ENCODE measurements around the gene KCNJ2. TPM values are rescaled to one million over a fixed set of nuclear protein-coding genes. Genes with fewer than 3 reads are reported as not detected.
A peak's percentile ranks its signal among the peaks of the same experiment; 100 is the strongest.

KCNJ2 gene
- 10 to 100 TPM in 1 of 4 donors, 1 to 10 TPM in 3; 6.7 to 11.3 (median 8.6) TPM for total RNA-seq
- 2.3 TPM for polyA plus RNA-seq
- long read RNA-seq, donor 1, full-length matches to known transcripts = 1 of 2 reads
- long read RNA-seq, donor 1, partial matches to known transcripts = 0 of 2 reads
- long read RNA-seq, donor 1, other reads (novel, unspliced or antisense) = 1 of 2 reads
- long read RNA-seq, donor 2 = 0 reads
- long read RNA-seq, donor 3 = 0 reads
- long read RNA-seq, donor 4 = 0 reads

DNA sequence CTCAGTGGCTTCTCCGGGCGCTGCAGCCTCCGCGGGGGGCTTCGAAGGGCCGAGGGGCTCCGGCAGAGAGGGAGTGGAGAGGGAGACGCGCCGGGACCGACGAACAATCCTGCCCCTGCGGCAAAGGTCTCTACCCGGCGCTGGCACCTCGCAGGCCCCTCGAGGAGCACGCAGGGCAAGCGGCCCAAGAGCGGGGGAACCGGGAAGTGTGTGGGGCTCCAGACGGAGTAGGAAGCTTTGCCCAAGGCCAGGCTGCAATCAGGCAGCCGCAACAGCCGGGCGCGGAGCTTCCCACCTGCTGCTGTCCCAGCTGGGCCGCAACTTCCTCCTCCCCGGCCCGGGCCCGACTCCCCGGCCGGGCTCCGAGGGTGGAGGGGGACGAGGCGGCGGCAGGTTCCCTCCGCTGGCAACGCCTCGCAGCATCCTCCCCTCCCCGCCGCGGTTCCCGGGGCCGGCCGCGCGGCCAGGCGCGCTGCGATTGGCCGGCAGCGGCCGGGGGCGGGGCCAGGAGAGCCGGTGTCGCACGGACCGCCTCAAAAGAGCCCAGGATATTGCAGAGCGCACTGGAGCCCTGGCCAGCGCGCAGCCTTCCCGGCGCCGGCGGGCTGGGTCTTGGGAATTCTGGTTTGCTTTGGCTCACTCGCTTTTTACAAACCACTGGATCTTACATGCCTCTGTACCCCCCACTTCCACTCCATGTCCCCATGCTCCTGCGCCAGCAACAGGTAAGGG is at the start of gene KCNJ2:
TSS of gene KCNJ2 (plus strand) at position 556 of the 732 bp plus-strand sequence. CDS start 5,508 bp downstream, outside the sequence.
- DNase-seq = peak; percentile 91 to 96 (median 96)
- intact Hi-C loops (cut with DNase I) = loop anchor here in 2 of 4 donors (10.0 kb wide), 1 partner anchor 386 kb away; no protein-coding TSS in a partner anchor
- Histone ChIP-seq H3K9me3 (ENCODE audit: control insufficient read depth, low read length) (no peaks in the 10 kb centered on the region), H3K4me3 (ENCODE audit: low read length) (peak within 1 kb of the TSS; percentile 71), H3K27me3 (ENCODE audit: control insufficient read depth, insufficient read depth) (no peaks in the 10 kb centered on the region), H3K4me1 (ENCODE audit: control insufficient read depth, insufficient read depth, low read length) (peaks cover 2% of the 10 kb centered on the region), H3K27ac (ENCODE audit: low read length) (peak within 1 kb of the TSS; percentile 65)
- WGBS = under 1% methylated on average over 67 of the region's 67 CpGs
- ATAC-seq = peak; percentile 94 to 97

DNA sequence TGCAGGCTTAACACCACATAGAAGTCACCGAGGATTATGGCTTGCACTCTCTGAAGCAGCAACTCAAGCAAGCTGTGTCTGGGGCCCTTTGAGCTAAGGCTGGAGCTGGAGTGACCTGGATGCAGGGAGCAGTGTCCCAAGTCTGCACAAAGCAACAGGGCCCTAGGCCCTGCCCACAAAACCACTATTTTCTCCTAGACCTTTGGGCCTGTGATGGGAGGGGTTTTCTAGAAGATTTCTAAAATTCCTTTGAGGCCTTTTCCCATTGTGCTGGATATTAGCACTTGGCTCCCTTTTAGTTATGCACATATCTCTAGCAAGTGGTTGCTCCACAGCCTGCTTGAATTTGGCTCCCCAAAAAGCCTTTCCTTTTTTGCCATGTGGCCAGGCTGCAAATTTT is 49.8 kb upstream of the KCNJ2 start:
- Histone ChIP-seq H3K4me1 (ENCODE audit: control insufficient read depth, insufficient read depth, low read length) (no peaks in the 10 kb centered on the region), H3K27ac (ENCODE audit: low read length) (no peak overlapping the region), H3K4me3 (ENCODE audit: low read length) (no peak overlapping the region), H3K27me3 (ENCODE audit: control insufficient read depth, insufficient read depth) (no peaks in the 10 kb centered on the region), H3K9me3 (ENCODE audit: control insufficient read depth, low read length) (no peaks in the 10 kb centered on the region)
- intact Hi-C loops (cut with DNase I) = no loop called here
- ATAC-seq = no peak
- DNase-seq = no peak
- WGBS = 96% methylated on average over 1 of the region's 1 CpG

DNA sequence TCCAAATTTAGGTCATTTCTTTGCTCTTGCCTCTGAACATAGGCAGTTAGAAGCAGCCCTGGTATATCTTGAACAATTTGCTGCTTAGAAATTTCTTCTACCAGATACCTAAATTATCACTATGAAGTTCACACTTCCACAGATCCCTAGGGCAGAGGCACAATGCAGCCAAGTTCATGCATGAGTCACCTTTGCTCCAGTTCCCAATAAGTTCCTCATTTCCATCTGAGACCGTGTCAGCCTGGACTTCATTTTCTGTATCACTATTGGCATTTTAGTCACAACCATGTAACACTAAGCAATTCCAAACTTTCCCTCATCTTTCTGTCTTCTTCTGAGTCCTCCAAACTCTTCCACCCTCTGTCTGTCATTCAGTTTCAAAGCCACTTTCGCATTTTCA is 49.3 kb upstream of the KCNJ2 start:
- Histone ChIP-seq H3K27me3 (ENCODE audit: control insufficient read depth, insufficient read depth) (no peaks in the 10 kb centered on the region), H3K9me3 (ENCODE audit: control insufficient read depth, low read length) (no peaks in the 10 kb centered on the region), H3K4me1 (ENCODE audit: control insufficient read depth, insufficient read depth, low read length) (no peaks in the 10 kb centered on the region), H3K27ac (ENCODE audit: low read length) (no peak overlapping the region), H3K4me3 (ENCODE audit: low read length) (no peak overlapping the region)
- intact Hi-C loops (cut with DNase I) = no loop called here
- DNase-seq = no peak
- no peak for ATAC-seq
- WGBS = 70% methylated on average over 2 of the region's 2 CpGs

DNA sequence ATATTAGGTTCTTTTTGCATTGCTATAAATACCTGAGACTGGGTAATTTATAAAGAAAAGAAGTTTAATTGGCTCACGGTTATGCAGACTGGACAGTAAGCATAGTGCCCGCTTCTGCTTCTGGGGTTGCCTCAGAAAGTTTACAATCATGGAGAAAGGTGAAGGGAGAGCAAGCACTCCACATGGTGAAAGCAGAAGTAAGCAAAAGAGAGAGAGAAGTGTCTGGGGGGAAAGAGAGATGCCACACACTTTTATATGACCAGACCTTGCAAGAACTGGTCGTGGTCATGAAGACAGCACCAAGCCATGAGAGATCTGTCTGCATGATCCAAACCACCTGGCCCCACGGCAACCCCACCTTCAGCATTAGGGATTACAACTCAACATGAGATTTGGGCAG is 48.9 kb upstream of the KCNJ2 start:
- no peak overlapping the region for H3K27ac ChIP-seq (ENCODE audit: low read length)
- intact Hi-C loops (cut with DNase I) = no loop called here
- no peaks in the 10 kb centered on the region for H3K4me1 ChIP-seq (ENCODE audit: control insufficient read depth, insufficient read depth, low read length)
- DNase-seq = no peak
- ATAC-seq = no peak
- no peaks in the 10 kb centered on the region for H3K9me3 ChIP-seq (ENCODE audit: control insufficient read depth, low read length)
- H3K4me3 ChIP-seq (ENCODE audit: low read length) = no peak overlapping the region
- WGBS = 75% methylated on average over 4 of the region's 4 CpGs
- H3K27me3 ChIP-seq (ENCODE audit: control insufficient read depth, insufficient read depth) = no peaks in the 10 kb centered on the region

DNA sequence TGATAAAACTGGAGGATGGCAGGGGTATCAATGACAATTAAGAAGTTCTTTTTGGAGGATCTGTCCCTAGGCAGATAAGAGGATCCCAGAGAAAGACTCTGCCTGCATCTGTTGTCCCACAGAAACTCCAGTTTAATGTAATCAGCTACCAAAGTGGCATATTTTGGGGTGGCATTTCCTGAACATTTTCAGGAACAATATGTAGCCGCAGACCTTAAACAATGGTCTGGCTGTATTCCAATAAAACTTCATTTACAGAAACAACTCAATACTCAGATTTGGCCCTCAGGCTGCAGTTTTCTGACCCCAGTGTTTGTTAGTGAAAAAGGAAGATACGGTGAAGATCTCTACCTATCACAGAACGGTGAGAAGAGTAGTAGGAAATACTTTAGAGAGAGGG is 48.2 kb upstream of the KCNJ2 start:
- no peaks in the 10 kb centered on the region for H3K4me1 ChIP-seq (ENCODE audit: control insufficient read depth, insufficient read depth, low read length)
- no peaks in the 10 kb centered on the region for H3K27me3 ChIP-seq (ENCODE audit: control insufficient read depth, insufficient read depth)
- no peak overlapping the region for H3K4me3 ChIP-seq (ENCODE audit: low read length)
- no peak for ATAC-seq
- WGBS = 57% methylated on average over 3 of the region's 3 CpGs
- H3K27ac ChIP-seq (ENCODE audit: low read length) = no peak overlapping the region
- intact Hi-C loops (cut with DNase I) = no loop called here
- DNase-seq = no peak
- no peaks in the 10 kb centered on the region for H3K9me3 ChIP-seq (ENCODE audit: control insufficient read depth, low read length)

DNA sequence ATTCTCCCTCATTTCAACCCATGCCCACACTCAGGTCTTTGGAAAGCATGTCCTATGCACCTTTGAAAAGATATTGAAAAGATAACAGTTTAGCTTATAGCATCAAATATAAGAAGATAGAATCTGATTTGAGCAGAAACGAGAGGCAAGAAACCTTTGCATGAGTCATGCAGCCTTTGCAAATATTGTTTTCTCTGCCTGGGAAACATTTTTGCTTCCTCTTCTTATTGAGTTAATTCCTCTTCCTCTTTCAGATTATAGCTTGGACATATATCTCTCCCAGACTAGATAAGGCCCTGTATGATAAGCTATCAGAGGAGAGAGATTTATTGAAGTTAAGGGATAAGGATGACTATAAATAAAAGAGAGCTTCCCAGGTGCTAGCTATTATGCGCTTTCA is 46.1 kb upstream of the KCNJ2 start:
- H3K27ac ChIP-seq (ENCODE audit: low read length) = no peak overlapping the region
- no peaks in the 10 kb centered on the region for H3K27me3 ChIP-seq (ENCODE audit: control insufficient read depth, insufficient read depth)
- H3K4me3 ChIP-seq (ENCODE audit: low read length) = no peak overlapping the region
- no peak for DNase-seq
- no peaks in the 10 kb centered on the region for H3K4me1 ChIP-seq (ENCODE audit: control insufficient read depth, insufficient read depth, low read length)
- WGBS = 65% methylated on average over 2 of the region's 2 CpGs
- ATAC-seq = no peak
- H3K9me3 ChIP-seq (ENCODE audit: control insufficient read depth, low read length) = no peaks in the 10 kb centered on the region
- intact Hi-C loops (cut with DNase I) = no loop called here

DNA sequence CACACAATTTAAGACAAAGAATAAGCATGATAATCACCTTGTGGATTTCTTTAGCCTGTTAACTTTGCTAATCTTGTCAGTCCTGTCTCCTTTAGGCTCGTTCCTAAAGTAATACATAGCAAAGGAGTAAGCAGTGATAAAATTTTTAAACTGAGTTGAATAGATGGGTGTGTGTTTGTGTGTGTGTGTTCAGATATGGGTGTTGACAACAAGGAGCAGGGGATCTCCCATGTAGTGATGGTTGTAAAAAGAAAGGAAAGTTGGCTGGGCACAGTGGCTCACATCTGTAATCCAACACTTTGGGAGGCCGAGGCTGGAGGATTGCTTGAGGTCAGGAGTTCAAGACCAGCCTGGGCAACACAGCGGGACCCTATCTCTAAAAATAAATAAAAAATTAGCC is 44.6 kb upstream of the KCNJ2 start:
- Histone ChIP-seq H3K9me3 (ENCODE audit: control insufficient read depth, low read length) (no peaks in the 10 kb centered on the region), H3K27ac (ENCODE audit: low read length) (no peak overlapping the region), H3K27me3 (ENCODE audit: control insufficient read depth, insufficient read depth) (no peaks in the 10 kb centered on the region), H3K4me1 (ENCODE audit: control insufficient read depth, insufficient read depth, low read length) (no peaks in the 10 kb centered on the region), H3K4me3 (ENCODE audit: low read length) (no peak overlapping the region)
- no peak for ATAC-seq
- DNase-seq = no peak
- 74% methylated on average over 3 of the region's 3 CpGs for WGBS
- intact Hi-C loops (cut with DNase I) = no loop called here

DNA sequence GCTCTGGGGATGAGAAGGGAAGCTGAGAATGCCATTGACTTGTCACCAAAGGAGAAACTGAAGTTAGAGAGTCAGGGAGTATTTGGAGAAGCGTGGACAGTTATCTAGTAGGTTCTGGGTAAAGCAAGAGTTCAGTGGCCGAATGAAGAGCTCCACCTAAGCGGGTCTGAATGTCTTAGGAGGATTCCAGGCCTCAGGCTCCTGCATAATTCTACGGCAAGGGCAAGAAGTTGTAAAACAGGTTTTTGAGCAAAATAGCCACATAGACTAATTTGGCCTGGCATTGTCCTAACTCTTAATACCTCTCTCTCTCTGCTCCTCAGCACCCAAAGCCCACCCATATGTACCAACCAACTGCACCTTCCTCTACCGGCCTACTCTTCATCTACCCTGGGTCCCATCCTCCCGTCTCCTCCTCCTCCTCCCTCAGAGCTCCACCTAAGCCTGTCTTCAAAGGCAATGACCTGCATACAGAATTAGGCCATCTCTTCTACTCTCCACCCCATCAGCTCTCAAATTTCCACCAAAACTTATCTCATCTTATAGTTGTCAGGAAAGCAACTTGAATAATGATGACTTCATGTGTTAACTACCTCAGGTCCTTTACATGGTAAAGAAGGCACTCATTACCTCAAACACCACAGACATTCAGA is 42.0 kb upstream of the KCNJ2 start:
- WGBS = 97% methylated on average over 6 of the region's 6 CpGs
- no peaks in the 10 kb centered on the region for H3K4me1 ChIP-seq (ENCODE audit: control insufficient read depth, insufficient read depth, low read length)
- no peaks in the 10 kb centered on the region for H3K9me3 ChIP-seq (ENCODE audit: control insufficient read depth, low read length)
- intact Hi-C loops (cut with DNase I) = no loop called here
- no peak overlapping the region for H3K27ac ChIP-seq (ENCODE audit: low read length)
- no peaks in the 10 kb centered on the region for H3K27me3 ChIP-seq (ENCODE audit: control insufficient read depth, insufficient read depth)
- DNase-seq = no peak
- H3K4me3 ChIP-seq (ENCODE audit: low read length) = no peak overlapping the region
- no peak for ATAC-seq

DNA sequence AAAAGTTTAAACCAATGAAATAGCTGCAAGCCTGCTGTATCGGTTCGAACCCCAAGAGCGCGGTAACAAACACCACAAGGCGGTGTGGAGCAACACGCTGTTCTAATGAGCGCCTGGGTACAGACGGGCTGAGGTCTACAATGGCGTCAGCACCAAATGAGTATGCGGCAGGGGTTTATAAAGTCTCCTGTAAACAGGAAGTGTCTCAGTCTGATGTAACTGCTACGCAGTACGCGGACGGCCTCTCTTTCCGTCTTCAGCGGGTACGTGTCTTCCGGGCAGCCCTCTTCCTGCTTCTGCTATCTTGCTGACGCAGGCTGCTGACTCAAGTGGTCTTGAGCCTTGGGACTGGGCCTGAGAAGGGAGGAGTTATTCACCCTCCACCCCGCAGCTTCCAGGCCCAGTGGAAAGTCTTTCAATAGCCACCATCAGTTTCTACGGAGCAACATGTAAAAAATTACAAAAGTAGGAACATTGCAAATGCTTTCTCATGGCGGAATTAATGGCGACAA is 40.5 kb upstream of the KCNJ2 start:
- no peaks in the 10 kb centered on the region for H3K9me3 ChIP-seq (ENCODE audit: control insufficient read depth, low read length)
- no peak overlapping the region for H3K4me3 ChIP-seq (ENCODE audit: low read length)
- no peak for ATAC-seq
- no peaks in the 10 kb centered on the region for H3K4me1 ChIP-seq (ENCODE audit: control insufficient read depth, insufficient read depth, low read length)
- no peak overlapping the region for H3K27ac ChIP-seq (ENCODE audit: low read length)
- intact Hi-C loops (cut with DNase I) = no loop called here
- DNase-seq = no peak
- H3K27me3 ChIP-seq (ENCODE audit: control insufficient read depth, insufficient read depth) = no peaks in the 10 kb centered on the region
- WGBS = 96% methylated on average over 23 of the region's 23 CpGs

DNA sequence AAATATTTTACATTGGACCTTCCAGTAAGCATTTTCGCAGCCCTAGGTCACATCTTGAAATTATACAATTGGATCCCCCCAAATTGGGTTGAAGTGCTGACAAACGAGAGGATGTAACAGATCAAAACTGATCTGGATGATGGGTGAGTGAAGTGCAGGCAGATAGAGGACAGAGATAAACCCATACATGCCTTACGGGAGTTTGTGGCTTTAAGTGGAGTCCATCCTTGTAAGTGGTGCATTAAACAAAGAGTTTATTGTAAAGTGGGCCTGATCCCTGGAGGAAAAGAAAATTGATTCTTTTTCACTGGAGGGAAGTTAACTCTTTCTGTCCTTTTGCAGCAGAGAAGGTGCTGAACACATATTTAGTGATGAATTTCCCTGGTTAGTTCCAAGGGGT is 39.0 kb upstream of the KCNJ2 start:
- Histone ChIP-seq H3K9me3 (ENCODE audit: control insufficient read depth, low read length) (no peaks in the 10 kb centered on the region), H3K27ac (ENCODE audit: low read length) (no peak overlapping the region), H3K27me3 (ENCODE audit: control insufficient read depth, insufficient read depth) (no peaks in the 10 kb centered on the region), H3K4me1 (ENCODE audit: control insufficient read depth, insufficient read depth, low read length) (no peaks in the 10 kb centered on the region), H3K4me3 (ENCODE audit: low read length) (no peak overlapping the region)
- DNase-seq (no peak), ATAC-seq (no peak)
- 79% methylated on average over 3 of the region's 3 CpGs for WGBS
- intact Hi-C loops (cut with DNase I) = no loop called here

DNA sequence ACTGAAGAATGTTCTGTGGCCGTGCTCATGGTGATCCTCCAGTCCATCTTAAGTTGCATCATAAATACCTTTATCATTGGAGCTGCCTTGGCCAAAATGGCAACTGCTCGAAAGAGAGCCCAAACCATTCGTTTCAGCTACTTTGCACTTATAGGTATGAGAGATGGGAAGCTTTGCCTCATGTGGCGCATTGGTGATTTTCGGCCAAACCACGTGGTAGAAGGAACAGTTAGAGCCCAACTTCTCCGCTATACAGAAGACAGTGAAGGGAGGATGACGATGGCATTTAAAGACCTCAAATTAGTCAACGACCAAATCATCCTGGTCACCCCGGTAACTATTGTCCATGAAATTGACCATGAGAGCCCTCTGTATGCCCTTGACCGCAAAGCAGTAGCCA is 36.8 kb upstream of the KCNJ2 start:
- Histone ChIP-seq H3K27ac (ENCODE audit: low read length) (no peak overlapping the region), H3K9me3 (ENCODE audit: control insufficient read depth, low read length) (no peaks in the 10 kb centered on the region), H3K4me3 (ENCODE audit: low read length) (no peak overlapping the region), H3K4me1 (ENCODE audit: control insufficient read depth, insufficient read depth, low read length) (peaks cover 2% of the 10 kb centered on the region), H3K27me3 (ENCODE audit: control insufficient read depth, insufficient read depth) (no peaks in the 10 kb centered on the region)
- WGBS = 97% methylated on average over 11 of the region's 11 CpGs
- no peak for ATAC-seq
- intact Hi-C loops (cut with DNase I) = no loop called here
- no peak for DNase-seq

Data from right cardiac atrium (tissue), 5 donors.